Vagina (tissue), 2 donors: ENCODE measurements around the gene IGF2BP3. TPM values are rescaled to one million over a fixed set of nuclear protein-coding genes. Genes with fewer than 3 reads are reported as not detected.

Source experiments
- DNase-seq, 2 donors: peaks; one replicate each; pipeline ENCODE4 v3.0.0-alpha.2; 2017; ENCODE audit errors: extremely low spot score in 2 of 2
- H3K27ac ChIP-seq: fragments of 200-600 bp; sonication (generic); one replicate; pipeline ENCODE4 v1.5.1; 2019
- H3K27me3 ChIP-seq: fragments of 200-600 bp; sonication (generic); one replicate; pipeline ENCODE4 v1.5.1; 2019
- H3K36me3 ChIP-seq, 2 donors: fragments of 200-600 bp; sonication (generic); one replicate each; pipeline ENCODE4 v1.5.1; 2017 to 2019
- H3K4me1 ChIP-seq: fragments of 200-600 bp; sonication (generic); one replicate; pipeline ENCODE4 v1.5.1; 2019
- H3K4me3 ChIP-seq, 2 donors: fragments of 200-600 bp; sonication (generic); 1 replicate in 1 of 2; 2 replicates in 1 of 2; pipeline ENCODE4 v1.5.1; 2016 to 2019
- H3K9me3 ChIP-seq: fragments of 200-600 bp; sonication (generic); one replicate; pipeline ENCODE4 v1.5.1; 2019
- CTCF ChIP-seq, 3 experiments: fragments of 450-650 bp in 2 of 3; fragments of 200-600 bp in 1 of 3; sonication (generic) in 1 of 3; IDR thresholded peaks; one replicate each; pipeline ENCODE4 v1.5.1; 2017 to 2019; ENCODE audit warnings: antibody characterized with exemption in 3 of 3, mild to moderate bottlenecking in 2 of 3, moderate library complexity in 2 of 3
- POLR2A ChIP-seq, 2 donors: fragments of 450-650 bp; IDR thresholded peaks; one replicate each; pipeline ENCODE4 v1.6.1; 2017; ENCODE audit warnings: antibody characterized with exemption in 2 of 2, mild to moderate bottlenecking in 2 of 2, moderate library complexity in 2 of 2
- POLR2AphosphoS5 ChIP-seq, 2 donors: sonication (generic); formaldehyde crosslinking; IDR thresholded peaks; one replicate each; pipeline ENCODE4 v1.9.0; 2017; ENCODE audit warnings: antibody characterized with exemption in 2 of 2, mild to moderate bottlenecking in 2 of 2, low read depth in 1 of 2; ENCODE audit not compliant: insufficient read depth in 1 of 2
- intact Hi-C: fragments of 100-400 bp; cut with DNase I; formaldehyde crosslinking; loops from one replicate; pipeline ENCODE4 v1.15.1; 2023
- total RNA-seq: library from RNA; depleted of rRNA; stranded (reverse); fragments of >200 nt; gene quantifications from one replicate; pipeline ENCODE4 v1.2.3, GENCODE V29; 2016

Gene IGF2BP3
- total RNA-seq, 1 donor from 2014 or later: 11.8 TPM

- Histone ChIP-seq H3K27ac (peak within 1 kb of the TSS; percentile 74), H3K27me3 (no peaks in the 10 kb centered on the region), H3K9me3 (no peaks in the 10 kb centered on the region), H3K4me3 (peak within 1 kb of the TSS; percentile 81 to 83), H3K36me3 (peaks cover 0 to 3% of the 10 kb centered on the region in 2 donors), H3K4me1 (peaks cover 45% of the 10 kb centered on the region)
- intact Hi-C loops: no loop called here
- peak; percentile 92 to 98 for TF ChIP-seq POLR2AphosphoS5 (IDR thresholded peaks at IDR 0.05; ENCODE audit: insufficient read depth in 1 of 2, low read depth in 1 of 2)
- TF ChIP-seq CTCF (IDR thresholded peaks at IDR 0.05): no peak
- peak in 1 of 2 donors; percentile 81 for TF ChIP-seq POLR2A (IDR thresholded peaks at IDR 0.05)
- peak in 1 of 2 donors; percentile 93 for DNase-seq
Measured at GRCh38 chr7:23298885-23299769, 171.2 kb downstream of the IGF2BP3 start, which contains the start of gene MALSU1. Gene MALSU1, plus strand, starts transcription at chr7:23299339. Its CDS starts 14 bp downstream, at chr7:23299353.

- Histone ChIP-seq H3K9me3 (no peaks in the 10 kb centered on the region), H3K4me1 (peaks cover 41% of the 10 kb centered on the region), H3K36me3 (peaks cover 0 to 3% of the 10 kb centered on the region in 2 donors), H3K27ac (peak overlapping the region; percentile 74), H3K4me3 (peak overlapping the region; percentile 81 to 83), H3K27me3 (no peaks in the 10 kb centered on the region)
- intact Hi-C loops: no loop called here
- DNase-seq: no peak
- no peak for TF ChIP-seq POLR2AphosphoS5 (IDR thresholded peaks at IDR 0.05; ENCODE audit: insufficient read depth in 1 of 2, low read depth in 1 of 2)
- no peak for TF ChIP-seq POLR2A (IDR thresholded peaks at IDR 0.05)
- no peak for TF ChIP-seq CTCF (IDR thresholded peaks at IDR 0.05)
Measured at GRCh38 chr7:23298141-23298881, 172.0 kb downstream of the IGF2BP3 start.

GRCh38 chr7:23295401-23295697 is 174.9 kb downstream of the IGF2BP3 start:
- H3K4me1 ChIP-seq: peaks cover 14% of the 10 kb centered on the region
- H3K27me3 ChIP-seq: no peaks in the 10 kb centered on the region
- intact Hi-C loops: no loop called here
- DNase-seq: no peak
- H3K4me3 ChIP-seq: no peak overlapping the region
- TF ChIP-seq POLR2A (IDR thresholded peaks at IDR 0.05) (no peak), CTCF (IDR thresholded peaks at IDR 0.05) (no peak), POLR2AphosphoS5 (IDR thresholded peaks at IDR 0.05; ENCODE audit: insufficient read depth in 1 of 2, low read depth in 1 of 2) (no peak)
- no peak overlapping the region for H3K27ac ChIP-seq
- no peaks in the 10 kb centered on the region for H3K36me3 ChIP-seq
- H3K9me3 ChIP-seq: no peaks in the 10 kb centered on the region

- Histone ChIP-seq H3K27me3 (no peaks in the 10 kb centered on the region), H3K36me3 (no peaks in the 10 kb centered on the region), H3K9me3 (no peaks in the 10 kb centered on the region), H3K27ac (no peak overlapping the region), H3K4me3 (no peak overlapping the region), H3K4me1 (peaks cover 8% of the 10 kb centered on the region)
- intact Hi-C loops: no loop called here
- DNase-seq: no peak
- TF ChIP-seq POLR2AphosphoS5 (IDR thresholded peaks at IDR 0.05; ENCODE audit: insufficient read depth in 1 of 2, low read depth in 1 of 2) (no peak), CTCF (IDR thresholded peaks at IDR 0.05) (no peak), POLR2A (IDR thresholded peaks at IDR 0.05) (no peak)
Measured at GRCh38 chr7:23294549-23295400, 175.5 kb downstream of the IGF2BP3 start.
